GM21447 (cell line): ENCODE data around the gene IMPG1.

Experiments
- ATAC-seq: cut with Tn5 transposase; IDR thresholded peaks from one replicate; pipeline ENCODE4 v1.9.1; 2021; ENCODE audit not compliant: unreplicated experiment

The IMPG1 gene

DNA sequence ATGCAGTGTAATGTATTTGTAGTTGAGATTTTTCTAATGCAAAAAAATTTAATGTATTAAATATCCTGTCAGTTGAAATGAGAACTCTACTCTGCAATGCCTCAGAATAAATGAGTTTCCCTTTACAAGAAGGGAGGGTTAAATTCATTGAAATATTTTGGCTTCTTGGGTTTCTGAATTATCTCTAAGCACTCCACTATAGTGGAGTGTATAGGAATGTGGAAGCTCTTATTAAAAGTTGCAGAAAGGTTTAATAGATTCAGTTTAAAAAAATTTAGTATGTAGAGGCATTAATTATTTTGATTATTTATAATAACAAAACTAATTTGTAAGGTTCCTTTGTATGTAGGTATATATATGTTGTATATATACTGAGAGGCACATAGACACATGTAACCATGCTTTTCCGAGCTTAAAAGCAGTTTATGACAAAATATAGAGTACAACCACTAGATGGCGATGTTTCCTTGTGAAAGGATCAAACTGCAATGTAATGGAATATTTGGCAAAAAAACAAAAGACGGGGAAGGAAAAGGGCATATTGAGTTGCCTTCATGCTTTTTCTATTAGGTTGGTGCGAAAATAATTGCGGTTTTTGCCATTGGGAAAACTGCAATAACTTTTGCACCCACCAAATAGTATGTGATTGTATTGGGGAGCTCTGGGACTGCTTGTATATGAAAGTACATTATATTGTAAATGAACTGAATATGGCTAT is 179.2 kb downstream of the IMPG1 start:
- peak; percentile 76 for ATAC-seq

GRCh38 chr6:75892384-75892783 is 180.1 kb downstream of the IMPG1 start:
- no peak for ATAC-seq

GRCh38 chr6:75884822-75885221 is 187.6 kb downstream of the IMPG1 start:
- ATAC-seq, result no peak

- no peak for ATAC-seq
These were observed 189.7 kb downstream of the IMPG1 start for GRCh38 chr6:75882734-75883133.

DNA sequence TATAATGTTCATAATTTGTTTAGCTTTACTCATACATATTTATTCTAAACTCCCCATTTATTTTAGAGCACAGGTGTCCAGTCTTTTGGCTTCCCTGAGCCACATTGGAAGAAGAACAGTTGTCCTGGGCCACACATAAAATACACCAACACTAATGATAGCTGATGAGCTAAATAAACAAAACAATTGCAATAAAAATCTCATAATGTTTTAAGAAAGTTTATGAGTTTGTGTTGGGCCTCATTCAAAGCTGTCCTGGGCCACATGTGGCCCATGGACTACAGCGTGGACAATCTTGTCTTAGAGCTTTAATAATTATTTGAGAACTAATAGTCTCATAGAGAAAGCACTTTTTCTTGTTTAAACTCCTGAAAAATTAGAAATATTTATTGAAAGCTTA is 192.2 kb downstream of the IMPG1 start:
- no peak for ATAC-seq

DNA sequence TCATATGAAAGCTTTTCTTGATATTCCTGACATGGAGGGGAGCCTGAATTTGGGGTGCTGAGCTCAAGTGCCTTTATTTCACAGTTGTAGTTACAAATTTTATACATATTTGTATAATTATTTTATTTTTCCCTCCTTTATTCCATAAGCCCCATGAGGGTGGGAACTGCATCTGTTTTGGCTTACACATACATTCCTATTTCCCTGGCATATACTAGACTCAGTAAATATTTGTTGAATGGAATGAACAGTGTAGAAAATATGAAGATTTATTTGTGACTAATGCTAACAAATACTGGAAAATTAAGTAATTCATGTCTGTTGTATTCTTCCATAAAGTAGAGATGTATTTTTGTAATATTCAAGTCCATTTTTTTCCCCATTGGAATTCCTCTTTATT is 196.3 kb downstream of the IMPG1 start:
- ATAC-seq, result no peak

DNA sequence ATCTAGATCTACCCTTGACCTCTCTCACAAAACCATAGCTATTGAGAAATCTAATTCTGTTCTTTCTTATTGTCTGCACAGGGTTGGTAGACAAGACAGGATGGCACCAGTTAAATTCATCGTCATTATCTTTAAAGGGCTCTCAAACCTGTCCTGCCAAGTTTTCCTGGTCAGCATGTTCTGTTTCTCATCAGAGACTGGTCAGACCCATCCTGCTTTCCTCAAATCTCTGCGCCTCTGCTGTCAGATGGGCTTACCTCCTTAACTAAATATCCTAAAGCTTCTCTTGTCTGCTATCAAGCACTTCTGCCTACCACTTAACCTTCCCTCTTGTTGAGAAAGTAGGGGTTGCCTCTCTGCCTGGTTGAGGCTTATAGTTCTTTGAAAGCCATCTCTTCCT is 198.2 kb downstream of the IMPG1 start:
- ATAC-seq, result no peak
